Esophagus muscularis mucosa (tissue), 4 donors: ENCODE results near the gene DOCK10. TPM values are rescaled to one million over a fixed set of nuclear protein-coding genes. Genes with fewer than 3 reads are reported as not detected.

Source experiments
- DNase-seq: peaks from one replicate; pipeline ENCODE4 v3.0.0-alpha.2; 2017; ENCODE audit errors: extremely low spot score
- H3K27ac ChIP-seq, 4 donors: fragments of 200-600 bp; sonication (generic); replicated peaks in 1 of 4; 1 replicate in 3 of 4; 2 replicates in 1 of 4; pipeline ENCODE4 v1.5.1; 2016 to 2019; ENCODE audit warnings: mild to moderate bottlenecking in 1 of 4
- H3K27me3 ChIP-seq, 4 donors: fragments of 200-600 bp; sonication (generic); one replicate each; pipeline versions ENCODE4 v1.5.1 to v1.6.0; 2016 to 2019
- H3K36me3 ChIP-seq, 4 donors: fragments of 200-600 bp; sonication (generic); one replicate each; pipeline ENCODE4 v1.5.1; 2016 to 2019
- H3K4me1 ChIP-seq, 4 donors: fragments of 200-600 bp; sonication (generic); one replicate each; pipeline ENCODE4 v1.5.1; 2016 to 2019
- H3K4me3 ChIP-seq, 4 donors: fragments of 200-600 bp; sonication (generic); 1 replicate in 2 of 4; 2 replicates in 2 of 4; pipeline ENCODE4 v1.5.1; 2016 to 2019; ENCODE audit warnings: mild to moderate bottlenecking in 4 of 4, moderate library complexity in 1 of 4
- H3K9me3 ChIP-seq, 4 donors: fragments of 200-600 bp; sonication (generic); 1 replicate in 3 of 4; 2 replicates in 1 of 4; pipeline ENCODE4 v1.5.1; 2016 to 2019
- CTCF ChIP-seq, 3 experiments: fragments of 200-600 bp in 2 of 3; fragments of 450-650 bp in 1 of 3; sonication (generic) in 2 of 3; IDR thresholded peaks; one replicate each; pipeline ENCODE4 v1.5.1; 2017 to 2019; ENCODE audit warnings: antibody characterized with exemption in 3 of 3, mild to moderate bottlenecking in 2 of 3, moderate library complexity in 1 of 3
- EP300 ChIP-seq: sonication (generic); formaldehyde crosslinking; IDR thresholded peaks from one replicate; pipeline ENCODE4 v1.6.1; 2017; ENCODE audit warnings: antibody characterized with exemption
- POLR2A ChIP-seq: fragments of 450-650 bp; IDR thresholded peaks from one replicate; pipeline ENCODE4 v1.6.1; 2017; ENCODE audit warnings: antibody characterized with exemption, moderate library complexity, mild to moderate bottlenecking, low read depth
- POLR2AphosphoS5 ChIP-seq, 2 donors: sonication (generic); formaldehyde crosslinking; IDR thresholded peaks; one replicate each; pipeline ENCODE4 v1.6.1; 2017; ENCODE audit warnings: antibody characterized with exemption in 2 of 2
- WGBS: methylation state at CpG from one replicate; pipeline ENCODE4 v1.1.5; 2018; 5-methylcytosine and 5-hydroxymethylcytosine counted together
- intact Hi-C: fragments of 100-400 bp; cut with DNase I; formaldehyde crosslinking; loops from one replicate; pipeline ENCODE4 v1.15.1; 2023
- total RNA-seq, 4 donors: library from RNA; depleted of rRNA; stranded (reverse); fragments of >200 nt; gene quantifications; one replicate each; pipeline versions ENCODE4 v1.1.0 to v1.2.1, GENCODE V29; 2016

Gene DOCK10
- total RNA-seq, 4 donors from 2014 or later: 1.9 to 11.6 (median 6.3) TPM

DNA sequence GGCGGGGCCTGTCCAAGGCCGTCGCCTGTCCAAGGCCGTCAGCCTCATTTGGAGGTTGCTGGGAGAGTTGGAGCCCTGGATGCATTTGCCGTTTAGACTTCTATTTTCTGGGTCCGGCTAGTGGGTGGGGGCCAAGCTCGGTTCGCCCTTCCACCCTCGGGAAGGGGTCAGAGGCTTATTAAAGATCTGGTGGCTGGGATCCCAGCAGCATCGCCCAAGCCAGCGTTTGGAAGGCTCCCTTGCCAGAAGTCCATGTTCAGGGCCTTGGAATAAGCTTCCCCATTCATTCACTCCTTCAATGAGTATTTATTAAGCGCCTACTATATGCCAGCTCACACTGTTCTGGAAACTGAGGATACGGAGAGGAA is 516 bp upstream of the DOCK10 start:
- Histone ChIP-seq H3K9me3 (no peaks in the 10 kb centered on the region), H3K27me3 (peaks cover 0 to 59% (median 6%) of the 10 kb centered on the region in 4 donors), H3K36me3 (no peaks in the 10 kb centered on the region), H3K4me3 (peak overlapping the region; percentile 53 to 68 (median 60)), H3K4me1 (peaks cover 0 to 24% (median 22%) of the 10 kb centered on the region in 4 donors), H3K27ac (no peak overlapping the region)
- TF ChIP-seq CTCF (IDR thresholded peaks at IDR 0.05): no peak
- no peak for DNase-seq
- intact Hi-C loops: no loop called here
- WGBS: 25% methylated on average over 7 of the region's 13 CpGs

DNA sequence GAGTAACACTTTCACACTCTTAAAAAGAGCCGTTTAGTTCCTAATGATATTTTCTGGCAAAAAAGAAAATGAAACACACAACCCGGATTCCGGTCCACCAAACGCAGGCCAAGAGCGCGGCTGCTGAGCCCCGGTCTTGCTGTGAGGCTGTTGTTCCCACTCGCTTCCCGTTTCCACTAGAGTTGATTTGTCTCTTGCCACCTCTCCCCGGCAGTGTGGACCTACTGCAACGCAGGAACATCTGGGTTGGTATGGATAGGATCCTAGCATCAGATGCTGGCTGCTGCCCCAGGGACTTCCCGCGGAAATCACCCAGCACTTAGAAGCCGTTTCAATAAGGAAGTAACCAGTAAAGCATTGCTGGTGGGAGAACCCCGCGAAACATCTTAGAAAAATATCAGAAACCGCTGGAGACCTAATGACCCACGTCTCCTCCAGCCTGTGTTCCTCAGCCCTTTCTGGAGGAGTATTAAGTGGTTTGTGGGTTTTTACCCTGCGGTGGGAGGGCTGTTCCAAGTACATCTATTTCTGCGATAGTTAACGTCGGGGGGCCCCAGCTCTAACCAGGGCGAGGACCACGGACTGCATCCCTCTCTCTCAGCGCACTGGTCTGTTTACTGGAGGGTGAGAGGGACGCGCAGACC is 939 bp downstream of the DOCK10 start:
- peaks cover 0 to 55% (median 6%) of the 10 kb centered on the region in 4 donors for H3K27me3 ChIP-seq
- H3K4me3 ChIP-seq: peak overlapping the region; percentile 53 to 68 (median 60)
- no peak for DNase-seq
- H3K36me3 ChIP-seq: no peaks in the 10 kb centered on the region
- peak overlapping the region in 1 of 4 donors; percentile 36 for H3K27ac ChIP-seq
- 7% methylated on average over 21 of the region's 27 CpGs for WGBS
- no peaks in the 10 kb centered on the region for H3K9me3 ChIP-seq
- intact Hi-C loops: no loop called here
- peaks cover 0 to 24% (median 22%) of the 10 kb centered on the region in 4 donors for H3K4me1 ChIP-seq
- TF ChIP-seq POLR2A (no peak), POLR2AphosphoS5 (IDR thresholded peaks at IDR 0.05) (no peak), CTCF (IDR thresholded peaks at IDR 0.05) (no peak), EP300 (no peak)

DNA sequence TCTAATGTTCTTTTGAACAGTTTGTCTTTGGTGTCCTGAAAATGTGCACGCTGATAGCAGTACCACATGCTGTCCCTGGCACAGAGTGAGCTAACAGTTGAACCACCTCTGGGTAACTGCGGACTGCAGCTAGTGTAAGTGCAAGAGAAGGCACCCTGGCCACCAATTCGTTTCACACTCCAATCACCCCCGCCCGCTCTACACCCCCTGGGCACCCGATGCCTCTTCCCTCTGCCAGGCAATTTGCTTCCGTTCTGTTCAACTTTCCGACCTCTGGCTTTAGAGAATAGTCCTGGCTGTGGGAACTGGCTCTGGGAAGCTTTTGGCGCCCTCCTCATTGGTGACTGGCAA is 1.4 kb downstream of the DOCK10 start:
- no peaks in the 10 kb centered on the region for H3K9me3 ChIP-seq
- DNase-seq: no peak
- peaks cover 0 to 55% (median 6%) of the 10 kb centered on the region in 4 donors for H3K27me3 ChIP-seq
- no peak overlapping the region for H3K27ac ChIP-seq
- peak overlapping the region; percentile 53 to 68 (median 60) for H3K4me3 ChIP-seq
- intact Hi-C loops: no loop called here
- no peak for TF ChIP-seq EP300
- no peak for TF ChIP-seq POLR2A
- no peak for TF ChIP-seq POLR2AphosphoS5 (IDR thresholded peaks at IDR 0.05)
- no peaks in the 10 kb centered on the region for H3K36me3 ChIP-seq
- H3K4me1 ChIP-seq: peaks cover 0 to 24% (median 22%) of the 10 kb centered on the region in 4 donors
- WGBS: 24% methylated on average over 9 of the region's 9 CpGs

GRCh38 chr2:225040142-225040541 is 2.1 kb downstream of the DOCK10 start:
- no peak overlapping the region for H3K27ac ChIP-seq
- no peak overlapping the region for H3K4me3 ChIP-seq
- peaks cover 0 to 54% (median 6%) of the 10 kb centered on the region in 4 donors for H3K27me3 ChIP-seq
- H3K36me3 ChIP-seq: no peaks in the 10 kb centered on the region
- peaks cover 0 to 24% (median 22%) of the 10 kb centered on the region in 4 donors for H3K4me1 ChIP-seq
- no peaks in the 10 kb centered on the region for H3K9me3 ChIP-seq
- no peak for DNase-seq
- TF ChIP-seq EP300: no peak
- no peak for TF ChIP-seq POLR2A
- intact Hi-C loops: no loop called here
- WGBS: 72% methylated on average over 5 of the region's 5 CpGs

DNA sequence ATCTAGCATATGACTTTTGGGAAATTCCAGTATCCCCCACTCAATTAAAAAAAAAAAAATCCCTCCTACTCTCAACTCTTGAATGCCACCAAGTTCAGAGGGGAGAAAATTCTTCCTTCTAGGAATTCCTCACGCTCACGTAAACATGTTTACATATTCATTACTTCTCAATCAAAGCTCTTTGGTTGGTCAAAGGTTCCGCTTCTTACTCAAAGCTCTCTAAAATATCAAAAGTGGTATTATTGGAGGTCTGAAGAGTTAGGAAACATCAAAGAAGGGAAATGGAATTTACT is 4.1 kb downstream of the DOCK10 start:
- H3K4me3 ChIP-seq: no peak overlapping the region
- intact Hi-C loops: no loop called here
- no peak for DNase-seq
- H3K9me3 ChIP-seq: no peaks in the 10 kb centered on the region
- 91% methylated on average over 3 of the region's 3 CpGs for WGBS
- peaks cover 0 to 34% (median 6%) of the 10 kb centered on the region in 4 donors for H3K27me3 ChIP-seq
- no peaks in the 10 kb centered on the region for H3K36me3 ChIP-seq
- TF ChIP-seq CTCF (IDR thresholded peaks at IDR 0.05) (no peak), EP300 (no peak), POLR2A (no peak), POLR2AphosphoS5 (IDR thresholded peaks at IDR 0.05) (no peak)
- peaks cover 0 to 24% (median 22%) of the 10 kb centered on the region in 4 donors for H3K4me1 ChIP-seq
- H3K27ac ChIP-seq: no peak overlapping the region
